GM19395 (cell line): Measurements from ENCODE around the gene COL4A3.

Experiments used
- ATAC-seq: cut with Tn5 transposase; IDR thresholded peaks from one replicate; pipeline ENCODE4 v1.9.1; 2021; ENCODE audit warnings: mild to moderate bottlenecking, moderate library complexity; ENCODE audit not compliant: unreplicated experiment

The COL4A3 gene

DNA sequence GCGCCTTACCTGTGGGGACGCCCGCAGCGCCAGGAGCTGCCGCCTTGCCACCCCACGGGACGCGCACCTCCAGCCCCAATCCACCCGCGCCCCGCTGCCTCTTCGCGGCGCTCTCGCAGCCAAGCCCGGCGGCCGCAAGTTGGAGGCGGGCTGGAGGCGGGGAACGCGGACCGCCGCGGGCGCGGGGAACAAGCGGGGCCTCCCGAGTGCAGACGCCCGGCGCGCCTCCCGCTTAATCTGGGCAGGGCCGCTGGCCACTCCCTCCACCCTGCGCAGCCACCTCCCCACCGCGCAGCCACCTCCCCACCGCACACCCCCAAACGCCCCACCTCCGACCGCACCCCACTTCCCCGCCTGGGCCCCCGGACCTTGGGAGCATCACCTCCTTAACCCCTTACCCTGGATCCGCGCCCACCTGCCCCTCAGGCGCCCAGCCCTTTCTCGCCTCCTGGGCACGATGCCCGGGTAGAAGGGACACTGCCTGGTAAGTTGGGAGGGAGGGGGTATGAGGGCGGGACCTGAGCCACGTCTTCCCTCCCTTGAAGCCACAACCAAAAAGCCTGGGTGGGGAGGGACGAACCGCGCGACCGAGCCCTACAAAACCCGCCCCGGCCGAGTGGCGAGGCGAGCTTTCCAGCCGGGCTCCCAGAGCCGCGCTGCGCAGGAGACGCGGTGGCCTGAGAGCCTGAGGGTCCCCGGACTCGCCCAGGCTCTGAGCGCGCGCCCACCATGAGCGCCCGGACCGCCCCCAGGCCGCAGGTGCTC, at the start of gene COL4A3, which contains the start of gene COL4A4:
Gene COL4A3 (plus strand): TSS at position 627 of the 765 bp plus-strand sequence. CDS start 103 bp downstream, at position 730.
Gene COL4A4 (minus strand): TSS at position 208 of the 765 bp plus-strand sequence. CDS start 16,722 bp downstream, outside the sequence.
- ATAC-seq: peak; percentile 39

- ATAC-seq: no peak
Measured at GRCh38 chr2:227115761-227116160, 48.7 kb upstream of the COL4A3 start.

- peak; percentile 53 for ATAC-seq
Measured at GRCh38 chr2:227117027-227117426, 47.4 kb upstream of the COL4A3 start.

GRCh38 chr2:227117852-227118251, 46.6 kb upstream of the COL4A3 start:
- ATAC-seq: no peak

DNA sequence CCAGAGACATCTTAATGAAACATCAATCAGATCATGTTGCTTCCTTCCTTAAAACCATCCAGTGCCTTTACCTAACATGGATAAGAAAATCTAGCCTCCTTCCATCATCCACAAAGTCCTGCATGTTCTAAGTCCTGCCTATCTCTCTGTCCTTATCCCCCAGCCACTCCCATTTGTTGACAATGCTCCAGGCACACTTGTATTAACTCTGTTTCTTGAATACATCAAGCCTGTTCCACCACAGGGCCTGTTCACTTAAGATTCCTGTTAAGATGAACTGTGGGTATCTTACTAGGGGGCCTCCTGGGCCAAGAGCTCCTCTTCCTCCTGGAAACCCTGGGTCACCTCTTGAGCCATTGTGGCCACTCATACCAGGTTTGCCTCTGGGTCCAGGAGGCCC, 46.1 kb upstream of the COL4A3 start:
- ATAC-seq: no peak

- ATAC-seq: no peak
Measured at GRCh38 chr2:227123697-227124096, 40.7 kb upstream of the COL4A3 start.

DNA sequence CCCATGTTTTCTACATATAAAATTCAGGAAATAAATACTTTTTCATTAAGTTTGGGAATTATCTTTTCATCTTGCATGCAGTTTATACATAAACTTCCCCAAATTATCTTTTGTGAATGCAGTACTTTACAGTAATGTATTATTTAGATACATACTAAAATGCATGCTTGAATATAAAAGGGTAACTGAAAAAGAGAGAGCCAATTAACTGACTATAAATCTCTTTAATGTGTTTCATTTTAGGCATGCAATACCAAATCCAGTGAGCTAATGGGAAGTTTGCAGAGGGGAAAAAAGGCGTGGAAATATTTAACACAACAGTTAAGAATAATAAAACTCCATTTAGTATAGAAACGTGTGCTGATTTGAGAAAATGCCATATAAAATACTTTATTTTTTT, 39.6 kb upstream of the COL4A3 start:
- no peak for ATAC-seq

DNA sequence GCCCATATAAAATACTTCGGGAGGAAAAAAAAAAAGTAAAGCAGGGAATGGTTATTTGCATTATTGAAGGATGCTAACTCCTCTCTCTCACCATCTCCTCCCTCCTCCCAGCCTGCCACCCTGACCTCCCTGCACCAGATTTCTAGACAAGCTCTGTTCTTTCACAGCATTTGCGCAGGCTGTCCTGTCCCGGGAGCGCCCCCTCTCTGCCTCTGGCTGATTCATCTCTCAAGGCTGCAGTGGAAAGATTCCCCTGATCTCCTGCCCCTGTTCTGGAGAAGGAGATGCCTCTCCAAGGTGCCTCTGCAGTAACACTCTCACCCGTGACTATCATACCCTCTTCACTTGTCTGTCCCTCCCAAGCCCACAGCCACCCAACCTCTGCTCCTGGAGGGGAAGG, 38.9 kb upstream of the COL4A3 start:
- no peak for ATAC-seq

GRCh38 chr2:227127201-227127600, 37.2 kb upstream of the COL4A3 start:
- no peak for ATAC-seq

GRCh38 chr2:227130636-227131035, 33.8 kb upstream of the COL4A3 start:
- no peak for ATAC-seq

- ATAC-seq: no peak
Measured at GRCh38 chr2:227132986-227133385, 31.4 kb upstream of the COL4A3 start.

- no peak for ATAC-seq
Measured at GRCh38 chr2:227134591-227134990, 29.8 kb upstream of the COL4A3 start.

DNA sequence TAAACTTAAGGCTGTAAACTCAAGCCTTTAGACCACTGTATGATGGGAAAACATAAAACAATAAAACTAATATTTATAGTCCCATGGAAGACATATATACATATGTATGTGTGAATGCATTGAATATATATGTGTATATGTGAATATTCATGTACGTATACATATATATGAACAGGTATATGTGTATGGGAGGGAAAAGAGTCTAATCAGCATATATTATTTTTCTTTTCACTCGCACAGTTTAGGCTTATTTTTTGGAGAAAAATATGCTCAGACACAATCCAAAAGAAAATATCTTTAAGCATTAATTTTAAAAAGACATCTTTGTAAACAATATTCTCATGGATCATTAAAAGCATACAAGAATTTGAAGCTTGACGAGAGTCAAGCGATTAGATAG, 23.1 kb upstream of the COL4A3 start:
- no peak for ATAC-seq

DNA sequence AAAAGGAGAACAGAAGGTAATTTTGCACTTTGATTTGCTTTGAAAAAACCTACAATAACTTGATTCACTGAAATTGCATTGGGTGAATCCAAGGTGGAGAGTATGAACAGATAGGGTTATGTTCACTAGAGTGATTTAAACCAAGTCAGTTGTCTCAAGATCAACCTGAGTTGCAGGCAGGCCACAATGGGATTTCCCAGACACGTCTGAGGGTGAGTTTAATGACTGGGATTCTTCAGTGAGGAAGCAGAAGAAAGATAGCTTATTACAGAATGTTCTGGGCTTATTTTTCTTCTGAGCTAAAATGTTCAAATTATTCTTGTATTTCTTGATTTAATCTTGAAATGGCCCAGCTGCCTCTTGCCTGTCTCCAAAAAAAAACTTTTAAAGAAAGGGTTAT, 20.5 kb upstream of the COL4A3 start:
- ATAC-seq: no peak

- ATAC-seq: no peak
Measured at GRCh38 chr2:227146456-227146855, 18.0 kb upstream of the COL4A3 start.

GRCh38 chr2:227147023-227147422, 17.4 kb upstream of the COL4A3 start:
- no peak for ATAC-seq

- no peak for ATAC-seq
Measured at GRCh38 chr2:227148106-227148505, 16.3 kb upstream of the COL4A3 start.

DNA sequence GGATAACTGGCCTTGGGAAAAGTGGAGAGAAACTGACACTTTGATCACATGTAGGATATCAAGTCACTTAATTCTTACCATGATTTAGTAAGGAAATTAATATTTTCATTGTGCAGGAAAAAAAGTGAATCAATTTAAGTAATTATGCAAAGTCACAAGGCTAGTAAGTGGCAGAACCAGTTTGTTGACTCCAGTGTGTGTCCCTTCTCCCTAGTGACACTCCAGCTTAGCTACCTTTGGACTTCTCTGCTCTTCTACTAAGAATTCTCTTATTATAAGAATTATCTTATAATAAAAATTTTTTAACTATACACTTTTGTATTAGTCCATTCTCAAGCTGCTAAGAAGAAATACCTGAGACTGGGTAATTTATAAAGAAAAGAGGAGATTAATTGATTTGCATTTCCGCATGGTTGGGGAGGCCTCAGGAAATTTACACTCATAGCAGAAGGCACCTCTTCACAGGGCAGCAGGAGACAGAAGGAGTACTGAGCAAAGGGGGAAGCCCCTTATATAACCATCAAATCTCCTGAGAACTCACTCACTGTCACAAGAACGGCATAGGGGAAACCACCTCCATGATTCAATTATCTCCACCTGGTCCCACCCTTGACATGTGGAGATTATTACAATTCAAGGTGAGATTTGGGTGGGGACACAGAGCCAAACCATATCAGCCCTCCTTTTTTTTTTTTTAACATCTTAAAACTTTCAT, 14.0 kb upstream of the COL4A3 start:
- ATAC-seq: no peak

DNA sequence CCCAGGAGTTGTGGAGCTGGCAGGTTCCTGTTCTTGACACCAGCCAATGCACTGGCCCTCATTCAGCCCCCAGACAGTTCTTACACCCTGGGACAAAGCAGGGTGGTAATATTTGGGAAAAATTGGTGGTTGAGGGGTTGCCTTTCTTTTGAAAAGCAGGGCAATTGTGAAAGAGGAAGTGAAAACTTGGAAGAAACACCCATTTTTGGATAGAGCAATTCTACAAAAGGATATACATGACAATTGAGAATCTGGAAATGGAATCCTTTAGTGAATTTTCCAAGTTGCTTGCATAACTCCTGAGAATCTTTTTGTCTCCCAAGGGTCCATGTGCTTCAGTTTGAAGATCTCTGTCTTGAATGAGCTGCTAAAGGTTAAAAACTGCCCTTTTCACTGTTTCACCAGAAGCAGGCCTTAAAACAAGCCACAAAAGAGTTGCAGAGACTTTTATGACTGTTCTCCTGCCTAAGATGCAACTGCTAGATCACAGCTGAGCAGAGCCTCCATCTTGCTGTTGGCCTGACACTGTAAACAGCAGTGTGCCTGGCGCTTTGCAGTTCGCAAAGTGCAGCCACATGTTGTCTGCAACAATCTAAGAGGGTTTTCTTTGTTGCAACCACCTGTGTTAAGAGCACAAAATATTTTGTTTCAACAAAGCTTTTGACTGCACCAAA, 12.2 kb upstream of the COL4A3 start:
- no peak for ATAC-seq

GRCh38 chr2:227153307-227153706, 11.1 kb upstream of the COL4A3 start:
- ATAC-seq: no peak

- ATAC-seq: no peak
Measured at GRCh38 chr2:227153758-227154486, 10.5 kb upstream of the COL4A3 start.
